DMS153 treated with DMSO at 0.1 percent for 48 hours (cell line): ENCODE results near the gene SLC25A25.
"Not testable (repeated sequence)": the region's sequence is repeated elsewhere in the genome, so short reads cannot be mapped to it uniquely, and the experiment has no call there.

Experiments used
- DNase-seq: peaks from one replicate; lab custom pipeline; 2025; ENCODE audit not compliant: unreplicated experiment; lab: John Stamatoyannopoulos, UW

Gene SLC25A25

GRCh38 chr9:128051932-128052709, 15.9 kb upstream of the SLC25A25 start:
- DNase-seq: no peak

GRCh38 chr9:128053560-128053959, 14.5 kb upstream of the SLC25A25 start:
- DNase-seq: no peak

- DNase-seq: no peak
These were observed 13.9 kb upstream of the SLC25A25 start for GRCh38 chr9:128054087-128054486.

GRCh38 chr9:128055344-128056040, 12.5 kb upstream of the SLC25A25 start:
- no peak for DNase-seq

- DNase-seq: no peak
These were observed 11.9 kb upstream of the SLC25A25 start for GRCh38 chr9:128056086-128056485.

- peak; percentile 34 for DNase-seq
These were observed 10.9 kb upstream of the SLC25A25 start for GRCh38 chr9:128056887-128057723.

- no peak for DNase-seq
These were observed 10.2 kb upstream of the SLC25A25 start for GRCh38 chr9:128057724-128058409.

- no peak for DNase-seq
These were observed 8.6 kb upstream of the SLC25A25 start for GRCh38 chr9:128059365-128059983.

GRCh38 chr9:128061275-128061960, 6.6 kb upstream of the SLC25A25 start:
- no peak for DNase-seq

GRCh38 chr9:128062279-128062678, 5.8 kb upstream of the SLC25A25 start:
- DNase-seq: no peak

GRCh38 chr9:128062846-128063831, 4.9 kb upstream of the SLC25A25 start:
- DNase-seq: no peak

- DNase-seq: no peak
These were observed 1.9 kb upstream of the SLC25A25 start for GRCh38 chr9:128065907-128066712.

- DNase-seq: peak; percentile 98
These were observed 1.1 kb upstream of the SLC25A25 start, which contains the start of gene NAIF1 for GRCh38 chr9:128066713-128067644. Gene NAIF1, minus strand, starts transcription at chr9:128067320. Its CDS starts 219 bp downstream, at chr9:128067101.

GRCh38 chr9:128068386-128069205, 564 bp downstream of the SLC25A25 start:
- DNase-seq: no peak

GRCh38 chr9:128070874-128071273, 2.8 kb downstream of the SLC25A25 start:
- no peak for DNase-seq

GRCh38 chr9:128071475-128071874, 3.4 kb downstream of the SLC25A25 start:
- not testable (repeated sequence) for DNase-seq
